GM04504 (cell line): ENCODE results near the gene KCNN3.

ENCODE experiments used
- DNase-seq: peaks from one replicate; pipeline ENCODE4 v3.0.0-alpha.2; 2012; ENCODE audit warnings: low read depth

Gene KCNN3

GRCh38 chr1:154729031-154729442 is 141.0 kb downstream of the KCNN3 start:
- DNase-seq = no peak

- DNase-seq = no peak
Observed at GRCh38 chr1:154726896-154727753, 143.0 kb downstream of the KCNN3 start.

GRCh38 chr1:154726443-154726842 is 143.6 kb downstream of the KCNN3 start:
- no peak for DNase-seq

- DNase-seq = no peak
Observed at GRCh38 chr1:154725865-154726264, 144.2 kb downstream of the KCNN3 start.

- no peak for DNase-seq
Observed at GRCh38 chr1:154720328-154721297, 149.5 kb downstream of the KCNN3 start.

GRCh38 chr1:154719586-154720327 is 150.3 kb downstream of the KCNN3 start:
- DNase-seq = no peak

- DNase-seq = no peak
Observed at GRCh38 chr1:154718566-154718965, 151.5 kb downstream of the KCNN3 start.

- DNase-seq = no peak
Observed at GRCh38 chr1:154717528-154717924, 152.6 kb downstream of the KCNN3 start.

GRCh38 chr1:154716614-154717527 is 153.2 kb downstream of the KCNN3 start:
- no peak for DNase-seq

- DNase-seq = no peak
Observed at GRCh38 chr1:154716011-154716410, 154.1 kb downstream of the KCNN3 start.

GRCh38 chr1:154715385-154715784 is 154.7 kb downstream of the KCNN3 start:
- DNase-seq = no peak

GRCh38 chr1:154714638-154715037 is 155.4 kb downstream of the KCNN3 start:
- no peak for DNase-seq

- no peak for DNase-seq
Observed at GRCh38 chr1:154714052-154714623, 155.9 kb downstream of the KCNN3 start.

GRCh38 chr1:154713005-154713404 is 157.1 kb downstream of the KCNN3 start:
- no peak for DNase-seq

GRCh38 chr1:154712166-154712810 is 157.8 kb downstream of the KCNN3 start:
- DNase-seq = no peak

- DNase-seq = no peak
Observed at GRCh38 chr1:154711416-154711815, 158.7 kb downstream of the KCNN3 start.

GRCh38 chr1:154710106-154710505 is 160.0 kb downstream of the KCNN3 start:
- DNase-seq = no peak

- no peak for DNase-seq
Observed at GRCh38 chr1:154707901-154708463, 162.1 kb downstream of the KCNN3 start.

- no peak for DNase-seq
Observed at GRCh38 chr1:154706851-154707250, 163.2 kb downstream of the KCNN3 start.

- DNase-seq = no peak
Observed at GRCh38 chr1:154705544-154705943, 164.5 kb downstream of the KCNN3 start.
